GM12878 (cell line): ENCODE results near the gene NLGN1. TPM values are rescaled to one million over a fixed set of nuclear protein-coding genes. Genes with fewer than 3 reads are reported as not detected.

Experiments
- ATAC-seq: fragments of 200-7000 bp; cut with Tn5 transposase; 3 replicates; pipeline ENCODE4 v1.9.1; 2020; ENCODE audit warnings: mild to moderate bottlenecking, moderate library complexity
- BruUV-seq: library from RNA; stranded (reverse); fragments of 400-500 nt; replicated peaks from 2 replicates; lab custom pipeline; 2021; lab: Mats Ljungman, UMichigan
- CTCF ChIA-PET: fragments of 300-600 bp; sonication (Branson Sonifier 250); formaldehyde crosslinking; extraction: SDS; loops from one replicate; lab custom pipeline; 2021; ENCODE audit warnings: inconsistent platforms; lab: Yijun Ruan, JAX
- POLR2A ChIA-PET: fragments of 350-600 bp; formaldehyde crosslinking; extraction: SDS; loops from one replicate; lab custom pipeline; 2021; ENCODE audit warnings: inconsistent platforms; lab: Charles Lee
- RAD21 ChIA-PET: fragments of 300-600 bp; sonication (Branson Sonifier 250); formaldehyde crosslinking; loops from one replicate; lab custom pipeline; 2023; ENCODE audit warnings: antibody characterized with exemption; ENCODE audit not compliant: unreplicated experiment; lab: Charles Lee
- SMC1A ChIA-PET: fragments of 300-600 bp; sonication (Branson Sonifier 250); formaldehyde crosslinking; loops from one replicate; lab custom pipeline; 2023; ENCODE audit not compliant: unreplicated experiment, uncharacterized antibody; lab: Charles Lee
- DNase-seq: peaks from one replicate; pipeline ENCODE4 v3.0.0-alpha.2; 2011; ENCODE audit warnings: low read depth, low spot score
- FAIRE-seq: peaks from 3 replicates; lab custom pipeline; 2011; peaks lifted over from hg19 to GRCh38; lab: Jason Lieb, UNC
- H2AFZ ChIP-seq: 2 replicates; pipeline ENCODE4 v1.6.0; 2011; ENCODE audit warnings: low read depth, low read length, control low read depth; ENCODE audit not compliant: control insufficient read depth
- H3K27ac ChIP-seq: 2 replicates; pipeline ENCODE4 v1.5.1; 2011; ENCODE audit warnings: control low read depth; ENCODE audit not compliant: control insufficient read depth, insufficient read depth
- H3K27me3 ChIP-seq, 2 experiments: replicated peaks in 1 of 2; 2 replicates each; pipeline versions ENCODE4 v1.6.0 to v1.6.1; 2011; ENCODE audit warnings: low read length in 1 of 2; ENCODE audit not compliant: control insufficient read depth in 2 of 2, insufficient read depth in 2 of 2
- H3K36me3 ChIP-seq, 2 experiments: 2 replicates each; pipeline ENCODE4 v1.5.1; 2011; ENCODE audit warnings: low read length in 1 of 2; ENCODE audit not compliant: control insufficient read depth in 2 of 2, insufficient read depth in 2 of 2
- H3K4me1 ChIP-seq: 2 replicates; pipeline ENCODE4 v1.6.1; 2011; ENCODE audit warnings: mild to moderate bottlenecking, low read length, moderate library complexity, mixed read lengths; ENCODE audit not compliant: control insufficient read depth, insufficient read depth
- H3K4me2 ChIP-seq: 2 replicates; pipeline ENCODE4 v1.6.0; 2011; ENCODE audit warnings: control low read depth; ENCODE audit not compliant: control insufficient read depth, insufficient read depth
- H3K4me3 ChIP-seq: fragments of 200-600 bp; sonication (generic); 2 replicates; pipeline ENCODE4 v1.5.1; 2016
- H3K79me2 ChIP-seq: 2 replicates; pipeline ENCODE4 v1.6.0; 2011; ENCODE audit warnings: low read length; ENCODE audit not compliant: control insufficient read depth, insufficient read depth
- H3K9ac ChIP-seq: 2 replicates; pipeline ENCODE4 v1.8.0; 2011; ENCODE audit warnings: low read length, control low read depth, mixed read lengths; ENCODE audit not compliant: control insufficient read depth, insufficient read depth
- H3K9me3 ChIP-seq: replicated peaks from 3 replicates; pipeline ENCODE4 v1.5.1; 2011; ENCODE audit warnings: mild to moderate bottlenecking, low read length; ENCODE audit not compliant: control insufficient read depth, insufficient read depth
- H4K20me1 ChIP-seq: 2 replicates; pipeline ENCODE4 v1.6.0; 2011; ENCODE audit not compliant: control insufficient read depth, insufficient read depth
- CBX3 ChIP-seq: fragments of 200-600 bp; sonication (generic); IDR thresholded peaks from 2 replicates; pipeline ENCODE4 v1.6.1; 2016; ENCODE audit warnings: low read depth, borderline replicate concordance
- SMAD1 ChIP-seq: fragments of 450-650 bp; IDR thresholded peaks from 2 replicates; pipeline ENCODE4 v1.6.1; 2018; ENCODE audit warnings: mild to moderate bottlenecking, low read depth; ENCODE audit not compliant: partially characterized antibody
- ZSCAN29 ChIP-seq: fragments of 450-650 bp; IDR thresholded peaks from 2 replicates; pipeline ENCODE4 v1.6.1; 2017; ENCODE audit warnings: mild to moderate bottlenecking, moderate library complexity
- WGBS: methylation state at CpG from one replicate; pipeline ENCODE4 v1.1.6; 2016; ENCODE audit warnings: low lambda C conversion rate; ENCODE audit not compliant: insufficient replicate concordance, insufficient coverage; ENCODE audit errors: missing lambda C conversion rate; 5-methylcytosine and 5-hydroxymethylcytosine counted together
- in situ Hi-C: fragments of 300-500 bp; cut with MboI; formaldehyde crosslinking; loops from 9 replicates; pipeline ENCODE4 v1.14.3; 2018; ENCODE audit warnings: mixed read lengths
- intact Hi-C: fragments of 100-400 bp; cut with micrococcal nuclease; formaldehyde crosslinking; loops from one replicate; pipeline ENCODE4 v1.14.2; 2022; ENCODE audit not compliant: unreplicated experiment
- polyA plus RNA-seq, 11 experiments: library from polyadenylated mRNA; depleted of rRNA in 4 of 11; unstranded in 6 of 11; stranded (reverse) in 5 of 11; fragments of >200 nt; fragmentation: Nextera tagmentation in 4 of 11; fragmentation: Illumina TruSeq in 1 of 11; extraction: Ambion mirVana in 4 of 11; extraction: Trizol in 1 of 11; gene quantifications; 1 replicate in 1 of 11; 2 replicates in 10 of 11; pipeline versions ENCODE4 v1.2.1 to v1.2.3, GENCODE V29; 2011 to 2016; ENCODE audit warnings: inconsistent platforms in 2 of 11, missing spikeins in 2 of 11, low read depth in 1 of 11
- total RNA-seq, 4 experiments: library from RNA; depleted of rRNA in 3 of 4; stranded (reverse); fragments of >200 nt in 3 of 4; fragmentation: Illumina TruSeq in 1 of 4; extraction: Trizol in 1 of 4; gene quantifications; 2 replicates each; pipeline versions ENCODE4 v1.2.1 to v1.2.3, GENCODE V29; 2013 to 2021
- TF ChIP-seq, protein P1 (sequence below): fragments of 450-650 bp; IDR thresholded peaks from 2 replicates; pipeline ENCODE4 v1.6.1; 2016; ENCODE audit warnings: mild to moderate bottlenecking
- TF ChIP-seq, protein P2 (sequence below): fragments of 450-650 bp; IDR thresholded peaks from 2 replicates; pipeline ENCODE4 v1.6.1; 2016; ENCODE audit warnings: mild to moderate bottlenecking
- TF ChIP-seq, protein P3 (sequence below): fragments of 450-650 bp; IDR thresholded peaks from 2 replicates; pipeline ENCODE4 v1.6.1; 2018; ENCODE audit warnings: borderline replicate concordance, mild to moderate bottlenecking; ENCODE audit not compliant: partially characterized antibody

Gene NLGN1
- total and polyA plus RNA-seq, 10 of the 15 experiments (the other 5 are each of a cell fraction or from before 2014, with no cell fraction given): not detected

DNA sequence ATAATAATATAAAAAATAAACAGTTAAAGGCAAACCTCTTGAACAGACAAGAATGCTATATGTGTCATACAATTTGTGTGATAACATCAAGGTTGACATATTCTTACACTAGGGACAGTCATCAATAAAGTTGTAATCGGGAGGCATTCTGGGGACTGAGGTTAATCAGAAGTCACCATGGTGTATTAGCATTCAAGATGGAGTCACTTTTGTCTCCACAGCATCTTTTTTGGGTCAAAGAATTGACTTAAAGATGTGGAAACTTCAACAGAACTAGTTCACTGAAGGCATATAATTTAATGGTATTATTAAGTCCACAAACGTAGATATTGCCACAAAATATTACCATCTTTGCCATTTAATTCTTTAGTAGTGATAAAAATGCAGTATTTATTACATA is 836.0 kb downstream of the NLGN1 start:
- Histone ChIP-seq H4K20me1 (no peaks in the 10 kb centered on the region), H3K27ac (no peak overlapping the region), H3K4me2 (no peak overlapping the region), H3K36me3 (no peaks in the 10 kb centered on the region), H2AFZ (no peak overlapping the region), H3K79me2 (no peaks in the 10 kb centered on the region), H3K9me3 (no peaks in the 10 kb centered on the region), H3K27me3 (no peaks in the 10 kb centered on the region), H3K4me3 (no peak overlapping the region), H3K9ac (no peak overlapping the region), H3K4me1 (no peaks in the 10 kb centered on the region)
- CTCF ChIA-PET: no interaction called here
- no peak for FAIRE-seq
- DNase-seq: no peak
- BruUV-seq: no TSS peak
- TF ChIP-seq CBX3 (no peak), SMAD1 (no peak), ZSCAN29 (no peak)
- TF ChIP-seq, protein P1, sequence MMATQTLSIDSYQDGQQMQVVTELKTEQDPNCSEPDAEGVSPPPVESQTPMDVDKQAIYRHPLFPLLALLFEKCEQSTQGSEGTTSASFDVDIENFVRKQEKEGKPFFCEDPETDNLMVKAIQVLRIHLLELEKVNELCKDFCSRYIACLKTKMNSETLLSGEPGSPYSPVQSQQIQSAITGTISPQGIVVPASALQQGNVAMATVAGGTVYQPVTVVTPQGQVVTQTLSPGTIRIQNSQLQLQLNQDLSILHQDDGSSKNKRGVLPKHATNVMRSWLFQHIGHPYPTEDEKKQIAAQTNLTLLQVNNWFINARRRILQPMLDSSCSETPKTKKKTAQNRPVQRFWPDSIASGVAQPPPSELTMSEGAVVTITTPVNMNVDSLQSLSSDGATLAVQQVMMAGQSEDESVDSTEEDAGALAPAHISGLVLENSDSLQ: no peak
- TF ChIP-seq, protein P2, sequence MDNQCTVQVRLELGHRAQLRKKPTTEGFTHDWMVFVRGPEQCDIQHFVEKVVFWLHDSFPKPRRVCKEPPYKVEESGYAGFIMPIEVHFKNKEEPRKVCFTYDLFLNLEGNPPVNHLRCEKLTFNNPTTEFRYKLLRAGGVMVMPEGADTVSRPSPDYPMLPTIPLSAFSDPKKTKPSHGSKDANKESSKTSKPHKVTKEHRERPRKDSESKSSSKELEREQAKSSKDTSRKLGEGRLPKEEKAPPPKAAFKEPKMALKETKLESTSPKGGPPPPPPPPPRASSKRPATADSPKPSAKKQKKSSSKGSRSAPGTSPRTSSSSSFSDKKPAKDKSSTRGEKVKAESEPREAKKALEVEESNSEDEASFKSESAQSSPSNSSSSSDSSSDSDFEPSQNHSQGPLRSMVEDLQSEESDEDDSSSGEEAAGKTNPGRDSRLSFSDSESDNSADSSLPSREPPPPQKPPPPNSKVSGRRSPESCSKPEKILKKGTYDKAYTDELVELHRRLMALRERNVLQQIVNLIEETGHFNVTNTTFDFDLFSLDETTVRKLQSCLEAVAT: no peak
- TF ChIP-seq, protein P3, sequence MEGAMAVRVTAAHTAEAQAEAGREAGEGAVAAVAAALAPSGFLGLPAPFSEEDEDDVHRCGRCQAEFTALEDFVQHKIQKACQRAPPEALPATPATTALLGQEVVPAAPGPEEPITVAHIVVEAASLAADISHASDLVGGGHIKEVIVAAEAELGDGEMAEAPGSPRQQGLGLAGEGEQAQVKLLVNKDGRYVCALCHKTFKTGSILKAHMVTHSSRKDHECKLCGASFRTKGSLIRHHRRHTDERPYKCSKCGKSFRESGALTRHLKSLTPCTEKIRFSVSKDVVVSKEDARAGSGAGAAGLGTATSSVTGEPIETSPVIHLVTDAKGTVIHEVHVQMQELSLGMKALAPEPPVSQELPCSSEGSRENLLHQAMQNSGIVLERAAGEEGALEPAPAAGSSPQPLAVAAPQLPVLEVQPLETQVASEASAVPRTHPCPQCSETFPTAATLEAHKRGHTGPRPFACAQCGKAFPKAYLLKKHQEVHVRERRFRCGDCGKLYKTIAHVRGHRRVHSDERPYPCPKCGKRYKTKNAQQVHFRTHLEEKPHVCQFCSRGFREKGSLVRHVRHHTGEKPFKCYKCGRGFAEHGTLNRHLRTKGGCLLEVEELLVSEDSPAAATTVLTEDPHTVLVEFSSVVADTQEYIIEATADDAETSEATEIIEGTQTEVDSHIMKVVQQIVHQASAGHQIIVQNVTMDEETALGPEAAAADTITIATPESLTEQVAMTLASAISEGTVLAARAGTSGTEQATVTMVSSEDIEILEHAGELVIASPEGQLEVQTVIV: no peak
- intact Hi-C loops (no loop called here), in situ Hi-C loops (no loop called here)
- POLR2A ChIA-PET: no interaction called here
- RAD21 ChIA-PET: no interaction called here
- no peak for ATAC-seq
- SMC1A ChIA-PET: interaction anchor here (0.6 kb wide), 1 partner anchor 15 kb away, joined by 3 read pairs; no protein-coding TSS in a partner anchor
- 22% methylated on average over 2 of the region's 2 CpGs for WGBS
